HTERT RPE-1 (cell line): ENCODE measurements around the gene NOC4L.
"Not testable (repeated sequence)": the region's sequence is repeated elsewhere in the genome, so short reads cannot be mapped to it uniquely, and the experiment has no call there.

Experiments
- in situ Hi-C: fragments of 300-500 bp; cut with MboI; formaldehyde crosslinking; loops from 4 replicates; pipeline ENCODE4 v1.14.3; 2020; ENCODE audit warnings: low sequenced_read_pairs

The NOC4L gene

DNA sequence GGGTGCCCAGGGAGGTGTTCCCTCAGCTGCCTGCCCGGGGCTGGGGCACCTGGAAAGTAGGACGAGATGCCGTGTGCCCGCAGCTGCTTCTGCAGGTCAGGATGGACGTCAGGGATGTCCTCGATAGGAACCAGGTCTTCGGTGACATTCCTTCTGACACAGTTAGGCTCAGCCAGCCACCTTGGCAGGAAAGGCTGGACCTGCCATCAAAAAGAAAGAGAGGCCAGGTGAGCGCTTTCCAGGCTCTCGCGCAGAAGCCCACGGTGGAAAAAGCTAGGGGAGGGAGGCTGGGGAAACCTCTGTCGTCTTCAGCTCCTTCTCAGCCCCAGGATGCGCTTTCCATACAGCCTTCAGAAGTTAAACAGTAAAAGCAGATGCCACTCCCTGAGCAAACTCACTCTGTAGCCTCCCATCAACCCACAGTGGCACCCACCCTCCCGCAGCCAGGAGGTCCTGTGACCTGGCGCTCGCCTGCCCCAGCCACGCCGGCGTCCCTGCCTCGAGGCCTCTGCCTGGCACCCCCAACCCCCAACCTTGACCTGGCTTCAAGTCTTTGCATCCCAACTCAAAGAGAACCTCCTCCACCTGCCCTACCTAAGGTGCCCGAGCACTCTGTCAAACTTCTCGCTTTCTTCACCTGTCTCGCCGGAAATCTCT, 1.4 kb upstream of the NOC4L start:
- in situ Hi-C loops: no loop called here

DNA sequence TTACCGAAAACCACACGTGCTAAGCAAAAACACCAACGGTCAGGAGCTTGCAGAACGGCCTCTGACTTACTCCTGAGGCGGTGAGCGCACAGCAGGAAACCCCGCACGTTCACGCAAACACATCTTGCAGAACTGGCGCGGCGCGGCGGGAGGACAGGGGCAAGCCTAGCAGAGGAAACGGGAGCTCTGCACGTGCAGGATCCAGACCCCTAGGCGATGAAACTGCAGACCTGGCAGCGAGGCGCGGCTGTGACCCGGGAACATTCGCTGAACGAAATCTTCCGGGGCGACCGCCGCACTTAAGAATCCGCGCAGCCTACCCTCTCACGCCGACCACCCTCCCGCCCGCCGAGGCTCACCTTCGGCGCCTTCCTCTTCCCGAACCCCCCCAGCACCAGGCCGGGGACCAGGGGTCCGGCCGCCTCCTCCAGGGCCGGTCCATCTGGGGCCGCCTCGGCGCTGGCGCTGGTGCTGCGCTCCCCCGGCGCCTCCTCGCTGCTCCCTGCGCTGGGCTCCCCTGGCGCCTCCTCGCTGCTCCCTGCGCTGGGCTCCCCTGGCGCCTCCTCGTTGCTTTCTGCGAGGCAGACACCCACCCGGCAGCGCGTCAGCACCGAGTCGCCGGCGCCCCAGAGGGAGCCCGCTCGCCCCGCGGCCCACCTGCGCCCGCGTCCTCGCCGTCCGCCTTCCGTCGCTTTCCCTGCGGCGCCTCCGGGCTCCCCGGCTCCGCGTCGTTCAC, 753 bp upstream of the NOC4L start:
- in situ Hi-C loops: no loop called here

- in situ Hi-C loops: no loop called here
These were observed 532 bp downstream of the NOC4L start for GRCh38 chr12:132144810-132145168.

DNA sequence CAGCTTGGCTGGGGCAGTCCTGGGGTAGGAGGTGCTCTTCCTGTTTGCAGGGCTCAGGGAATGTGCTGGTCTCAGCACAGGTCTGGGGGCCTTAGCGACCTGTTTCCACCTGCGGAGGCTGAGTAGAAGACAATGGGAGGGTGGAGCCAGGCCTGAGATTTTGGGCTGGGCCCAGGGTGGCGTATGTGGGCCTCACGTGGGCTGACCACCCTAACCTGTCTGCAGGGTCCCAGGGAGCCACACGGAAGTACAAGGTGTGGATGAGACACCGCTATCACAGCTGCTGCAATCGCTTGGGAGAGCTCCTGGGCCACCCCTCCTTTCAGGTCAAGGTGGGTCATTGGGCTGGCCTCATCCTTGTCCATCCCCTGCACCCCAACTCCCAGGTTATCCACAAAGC, 1.1 kb downstream of the NOC4L start:
- in situ Hi-C loops: no loop called here

- in situ Hi-C loops: no loop called here
These were observed 1.8 kb downstream of the NOC4L start for GRCh38 chr12:132146098-132146497.

DNA sequence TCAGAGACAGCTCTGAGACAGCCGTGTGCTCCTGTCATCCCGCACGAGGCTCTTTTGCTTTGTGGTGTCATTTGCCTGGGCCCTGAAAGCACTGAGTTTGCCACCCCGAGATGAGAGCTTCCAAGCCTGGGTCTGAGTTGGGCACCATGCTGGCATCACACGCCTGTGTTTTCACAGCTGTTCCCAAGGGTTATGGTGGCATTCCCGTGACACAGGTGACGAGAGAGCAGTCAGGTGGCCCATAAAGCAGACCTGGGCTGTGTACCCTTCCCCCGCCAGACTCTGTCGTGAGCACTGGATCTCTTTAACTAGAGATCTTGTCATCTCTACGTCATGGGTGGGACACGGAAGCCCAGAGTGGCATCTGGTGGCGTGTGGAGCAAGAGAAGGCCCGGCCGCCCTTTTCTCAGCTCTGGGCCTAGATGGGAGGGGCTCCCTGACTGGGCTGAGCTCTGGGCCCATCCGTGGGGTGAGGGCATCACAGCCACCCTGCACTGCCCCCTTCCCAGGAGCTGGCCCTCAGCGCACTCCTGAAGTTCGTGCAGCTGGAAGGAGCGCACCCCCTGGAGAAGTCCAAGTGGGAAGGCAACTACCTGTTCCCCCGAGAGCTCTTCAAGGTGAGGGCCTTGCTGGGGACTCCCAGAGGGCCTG, 2.6 kb downstream of the NOC4L start:
- in situ Hi-C loops: no loop called here

DNA sequence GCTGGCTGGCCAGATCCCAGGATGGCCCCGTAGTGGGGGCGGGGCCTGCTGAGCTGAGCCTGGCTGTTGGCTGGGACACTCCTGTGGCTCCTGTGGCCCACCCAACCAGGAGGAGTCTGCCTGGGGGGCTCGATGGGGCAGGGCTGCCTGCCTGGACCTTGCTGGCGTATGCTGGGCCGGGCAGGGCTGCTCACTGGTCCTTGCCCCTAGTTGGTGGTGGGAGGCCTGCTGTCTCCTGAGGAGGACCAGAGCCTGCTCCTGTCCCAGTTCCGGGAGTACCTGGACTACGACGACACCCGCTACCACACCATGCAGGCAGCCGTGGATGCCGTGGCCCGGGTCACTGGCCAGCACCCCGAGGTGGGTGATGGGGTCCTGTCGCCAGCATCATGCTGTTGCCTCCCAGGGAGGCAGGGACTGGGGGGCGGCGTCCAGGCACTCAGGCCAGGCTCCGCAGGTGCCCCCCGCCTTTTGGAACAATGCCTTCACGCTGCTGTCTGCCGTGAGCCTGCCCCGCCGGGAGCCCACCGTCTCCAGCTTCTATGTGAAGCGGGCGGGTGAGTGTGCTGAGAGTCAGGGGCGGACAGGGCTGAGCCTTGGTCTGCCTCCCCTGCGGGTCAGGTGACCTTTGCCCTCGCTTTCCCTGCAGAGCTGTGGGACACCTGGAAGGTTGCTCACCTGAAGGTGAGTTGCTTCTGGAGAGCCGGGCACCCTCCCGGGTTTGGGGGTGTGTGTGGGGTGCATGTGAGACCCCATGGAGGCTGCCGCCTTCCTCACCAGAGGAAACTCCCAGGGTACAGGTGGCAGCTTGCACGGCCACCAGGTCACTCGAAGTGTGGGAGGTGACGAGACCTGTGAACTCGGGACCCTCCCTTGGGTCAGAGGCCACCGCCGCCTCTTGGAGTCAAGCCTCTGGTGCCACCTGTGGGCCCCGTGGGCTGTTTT, 3.4 kb downstream of the NOC4L start:
- in situ Hi-C loops: no loop called here

- in situ Hi-C loops: no loop called here
These were observed 4.2 kb downstream of the NOC4L start for GRCh38 chr12:132148368-132149045.

DNA sequence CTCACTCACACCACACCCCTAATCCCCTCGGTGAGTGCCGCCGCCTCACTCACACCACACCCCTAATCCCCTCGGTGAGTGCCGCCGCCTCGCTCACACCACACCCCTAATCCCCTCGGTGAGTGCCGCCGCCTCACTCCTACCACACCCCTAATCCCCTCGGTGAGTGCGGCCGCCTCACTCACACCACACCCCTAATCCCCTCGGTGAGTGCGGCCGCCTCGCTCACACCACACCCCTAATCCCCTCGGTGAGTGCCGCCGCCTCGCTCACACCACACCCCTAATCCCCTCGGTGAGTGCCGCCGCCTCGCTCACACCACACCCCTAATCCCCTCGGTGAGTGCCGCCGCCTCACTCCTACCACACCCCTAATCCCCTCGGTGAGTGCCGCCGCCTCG, 5.3 kb downstream of the NOC4L start:
- in situ Hi-C loops: not testable (repeated sequence)

DNA sequence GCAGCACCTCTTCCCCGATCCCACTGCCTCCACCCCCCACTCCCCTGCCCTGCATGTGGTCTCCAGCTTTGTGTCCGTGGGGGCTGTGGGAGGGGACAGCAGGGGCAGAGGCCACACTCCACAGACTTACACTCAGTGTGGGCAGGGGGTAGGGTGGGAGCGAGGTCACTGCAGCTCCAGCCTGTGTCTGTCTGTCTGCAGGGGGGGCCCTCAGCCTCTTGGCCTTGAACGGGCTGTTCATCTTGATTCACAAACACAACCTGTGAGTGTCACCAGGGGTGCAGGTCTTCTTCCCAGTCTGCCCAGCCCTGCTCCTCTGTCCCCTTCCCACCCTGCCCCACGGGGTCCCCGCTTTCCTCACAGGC, 6.5 kb downstream of the NOC4L start:
- in situ Hi-C loops: no loop called here

- in situ Hi-C loops: no loop called here
These were observed 7.0 kb downstream of the NOC4L start for GRCh38 chr12:132151145-132151765.

GRCh38 chr12:132151766-132152410, 7.6 kb downstream of the NOC4L start:
- in situ Hi-C loops: no loop called here

- in situ Hi-C loops: no loop called here
These were observed 8.2 kb downstream of the NOC4L start for GRCh38 chr12:132152411-132152821.

GRCh38 chr12:132152953-132153352, 8.7 kb downstream of the NOC4L start:
- in situ Hi-C loops: no loop called here

- in situ Hi-C loops: no loop called here
These were observed 9.5 kb downstream of the NOC4L start for GRCh38 chr12:132153501-132154340.

DNA sequence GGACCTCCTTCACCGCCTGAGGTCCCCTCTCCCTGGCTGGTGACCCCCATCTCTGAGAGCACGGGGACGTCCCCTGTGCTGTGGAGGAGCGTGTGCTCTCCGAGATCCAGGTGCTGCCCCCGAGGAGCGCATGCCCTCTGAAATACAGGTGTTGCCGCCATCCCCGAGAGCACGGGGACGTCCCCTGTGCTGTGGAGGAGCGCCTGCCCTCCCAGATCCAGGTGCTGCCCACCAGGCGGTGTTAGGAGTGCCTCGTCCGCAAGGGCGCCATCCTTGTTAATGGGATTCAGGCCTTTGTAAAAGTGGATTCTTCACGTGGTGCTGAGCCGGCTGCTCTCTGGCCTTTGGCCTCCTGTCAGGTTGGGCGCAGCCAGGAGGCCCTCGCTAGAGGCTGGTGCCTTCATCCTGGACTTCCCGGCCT, 10.1 kb downstream of the NOC4L start:
- in situ Hi-C loops: no loop called here

GRCh38 chr12:132154941-132155770, 10.9 kb downstream of the NOC4L start:
- in situ Hi-C loops: no loop called here
